NCI-H226 (cell line): ENCODE data around the gene MESD.

ENCODE experiments used
- DNase-seq: peaks from one replicate; pipeline ENCODE4 v3.0.0-alpha.2; 2015

Gene MESD

DNA sequence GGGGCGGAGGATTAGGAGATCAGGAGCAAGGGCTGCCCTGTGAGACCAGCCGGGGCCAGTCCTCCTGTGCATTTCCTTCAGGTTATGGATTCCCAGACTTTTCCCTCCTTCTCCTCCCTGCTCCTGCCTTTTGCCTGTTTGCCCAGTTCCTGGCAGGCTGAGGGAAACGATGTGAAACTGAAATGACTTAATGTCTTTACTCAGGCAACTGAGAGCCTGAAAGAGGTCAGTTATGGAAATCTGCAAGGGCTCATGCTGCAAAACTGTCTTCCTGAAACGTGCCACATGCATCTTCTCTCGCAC, 57.2 kb downstream of the MESD start:
- no peak for DNase-seq

DNA sequence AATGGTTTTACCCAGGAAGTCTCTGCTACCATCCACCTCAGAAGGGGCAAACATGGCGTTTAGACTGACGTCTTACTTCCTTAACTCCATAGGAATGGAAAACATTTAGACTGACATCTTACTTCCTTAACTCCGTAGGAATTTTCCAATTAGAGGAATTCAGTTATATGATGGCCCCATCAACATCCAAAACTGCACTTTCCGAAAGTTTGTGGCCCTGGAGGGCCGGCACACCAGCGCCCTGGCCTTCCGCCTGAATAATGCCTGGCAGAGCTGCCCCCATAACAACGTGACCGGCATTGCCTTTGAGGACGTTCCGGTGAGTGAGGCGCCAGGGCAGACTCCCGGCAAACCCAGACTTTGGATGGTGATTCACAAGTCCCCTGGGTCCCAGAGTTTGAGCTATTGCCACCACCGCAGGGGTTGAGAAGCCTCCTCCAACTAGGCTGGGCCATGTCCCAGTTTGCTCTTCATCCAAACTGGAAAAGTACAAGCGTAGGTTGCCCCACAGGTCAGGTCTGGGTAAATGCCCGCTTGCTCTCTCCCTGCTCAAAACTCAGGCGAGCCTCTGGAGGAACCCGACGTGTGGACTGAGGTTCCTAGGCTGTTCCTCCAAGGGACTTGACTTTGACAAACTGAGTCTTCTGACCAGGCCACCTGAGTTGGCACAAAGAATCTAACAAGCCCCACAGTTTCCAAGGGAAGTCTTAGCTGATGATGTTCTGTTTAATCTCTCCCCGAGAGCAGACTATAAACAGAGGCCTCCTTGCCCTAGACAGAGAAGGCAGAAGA, 57.7 kb downstream of the MESD start:
- no peak for DNase-seq

DNA sequence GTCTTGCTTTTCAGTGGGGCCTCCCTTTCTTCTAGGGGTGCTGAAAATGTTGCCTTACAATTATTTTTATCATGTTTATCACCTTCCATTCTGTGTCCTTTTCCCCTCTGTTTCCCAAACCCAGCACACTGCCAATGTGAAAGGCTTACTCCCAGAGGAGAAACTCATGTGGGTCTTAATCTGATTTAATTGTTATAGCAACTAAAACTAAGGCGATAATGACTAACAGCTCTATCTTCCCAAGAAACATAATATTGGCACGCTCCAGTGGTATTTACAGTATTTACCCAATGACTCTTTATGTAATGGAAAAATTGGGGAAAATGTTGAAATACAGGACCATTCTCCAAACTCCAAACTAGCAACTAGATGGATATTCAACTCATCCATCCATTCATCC, 58.4 kb downstream of the MESD start:
- no peak for DNase-seq

DNA sequence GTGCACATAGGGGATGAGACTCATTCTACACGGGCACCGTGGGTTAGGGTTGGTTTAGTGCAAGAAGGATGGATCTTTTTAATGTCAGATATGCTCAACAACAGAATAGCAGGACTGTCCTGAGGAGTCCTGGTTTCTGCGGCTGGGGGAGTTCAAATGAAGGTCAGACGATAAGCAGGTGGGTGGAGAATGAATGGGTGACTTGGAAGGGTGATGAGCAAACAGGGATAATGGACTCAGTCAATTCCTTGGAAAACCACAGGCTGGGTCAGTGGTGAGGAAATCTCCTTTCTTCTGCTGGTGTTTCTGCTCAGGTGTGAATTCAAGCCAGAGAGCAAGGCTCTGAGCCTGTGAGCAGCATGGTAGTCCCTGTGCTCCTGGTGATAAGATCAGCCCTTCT, 59.9 kb downstream of the MESD start:
- no peak for DNase-seq

DNA sequence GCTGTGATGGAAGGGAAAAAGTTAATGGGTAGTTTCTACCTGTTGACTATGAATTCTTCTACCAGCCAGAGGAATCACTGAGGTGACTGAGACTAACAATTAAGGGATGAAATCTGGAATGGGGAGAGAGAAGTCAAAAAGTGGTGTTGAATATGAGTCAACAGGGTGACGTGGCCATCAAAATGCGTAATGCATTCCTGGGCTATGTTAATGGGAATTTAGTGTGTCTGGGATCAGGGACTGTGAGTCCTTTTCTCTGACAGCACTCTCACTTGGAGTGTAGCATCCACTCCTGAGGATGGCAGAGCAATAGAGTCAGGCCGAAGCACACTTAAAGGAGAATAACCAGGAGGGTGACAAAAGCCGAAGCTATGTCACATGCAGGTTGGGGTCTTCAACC, 60.4 kb downstream of the MESD start:
- DNase-seq = no peak

DNA sequence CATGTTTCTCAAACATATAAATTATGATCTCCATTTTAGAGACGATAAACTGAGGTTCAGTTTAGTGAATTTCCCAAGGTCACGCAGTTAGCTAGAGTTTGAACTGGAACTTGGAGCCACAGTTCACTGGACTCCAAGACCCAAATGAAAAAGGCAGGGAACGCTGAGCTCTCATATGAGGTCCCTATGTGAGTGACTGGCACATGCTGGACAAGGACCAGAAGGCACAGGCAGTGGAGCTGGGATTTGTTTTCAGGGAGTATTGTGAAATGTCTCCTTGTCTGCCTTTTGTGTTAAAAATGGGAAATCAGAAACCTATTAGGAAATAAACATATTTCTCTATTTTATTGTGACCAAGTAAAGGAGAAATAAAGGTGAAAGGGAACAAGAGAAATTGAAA, 63.5 kb downstream of the MESD start:
- DNase-seq = no peak

DNA sequence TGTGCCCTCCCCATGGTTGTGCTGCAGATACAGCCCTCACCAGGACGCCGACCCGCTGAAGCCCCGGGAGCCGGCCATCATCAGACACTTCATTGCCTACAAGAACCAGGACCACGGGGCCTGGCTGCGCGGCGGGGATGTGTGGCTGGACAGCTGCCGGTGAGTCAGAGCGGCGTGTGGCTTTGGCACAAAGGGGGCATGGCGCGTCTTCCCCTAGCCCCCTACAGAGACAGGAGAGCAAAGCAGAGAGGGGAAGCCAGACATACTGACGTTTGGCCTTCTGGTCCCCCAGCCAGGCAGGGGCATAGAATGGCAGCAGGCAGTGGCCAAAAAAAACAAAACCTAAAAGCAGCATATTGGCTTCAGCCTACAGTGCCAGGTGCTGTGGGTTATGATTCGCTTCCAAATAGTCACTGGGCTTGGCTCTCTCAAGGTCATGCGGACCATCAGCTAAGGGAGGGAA, 64.0 kb downstream of the MESD start:
- DNase-seq = no peak

DNA sequence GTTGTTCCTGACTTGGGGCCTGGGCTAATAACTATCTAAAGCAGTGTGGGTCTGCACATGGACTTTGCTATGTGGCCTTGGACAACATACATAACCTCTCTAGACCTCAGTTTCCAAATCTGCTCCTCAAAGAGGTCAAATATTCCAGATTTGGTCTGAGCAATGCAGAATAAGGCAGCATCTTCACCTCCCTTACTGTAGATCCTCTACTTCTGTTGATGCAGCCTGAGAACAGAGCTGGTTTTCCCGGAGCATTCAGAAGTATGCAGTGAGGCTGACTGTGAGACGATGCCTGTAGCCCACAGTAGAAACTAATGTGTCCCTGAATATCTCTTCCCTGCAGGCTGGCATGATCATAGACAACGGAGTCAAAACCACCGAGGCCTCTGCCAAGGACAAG, 65.3 kb downstream of the MESD start:
- DNase-seq = no peak

DNA sequence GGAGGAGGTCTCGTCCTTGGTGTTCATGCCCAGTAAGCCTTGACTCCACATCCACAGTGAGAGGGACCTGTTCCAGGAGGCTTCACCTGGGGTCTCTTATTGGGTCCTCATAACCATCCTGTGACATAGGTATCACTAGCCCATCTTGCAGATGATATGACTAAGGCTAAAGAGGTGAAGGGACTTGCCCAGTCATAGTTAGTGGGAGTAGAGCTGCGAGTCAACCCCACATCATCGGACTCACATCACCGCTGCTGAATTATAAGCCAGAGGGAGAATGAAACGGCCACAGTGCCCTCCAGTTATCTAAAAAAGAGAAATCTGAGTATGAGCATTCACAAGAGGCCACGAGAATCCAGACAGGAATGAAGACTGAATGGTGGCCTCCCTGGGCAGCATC, 66.0 kb downstream of the MESD start:
- no peak for DNase-seq

DNA sequence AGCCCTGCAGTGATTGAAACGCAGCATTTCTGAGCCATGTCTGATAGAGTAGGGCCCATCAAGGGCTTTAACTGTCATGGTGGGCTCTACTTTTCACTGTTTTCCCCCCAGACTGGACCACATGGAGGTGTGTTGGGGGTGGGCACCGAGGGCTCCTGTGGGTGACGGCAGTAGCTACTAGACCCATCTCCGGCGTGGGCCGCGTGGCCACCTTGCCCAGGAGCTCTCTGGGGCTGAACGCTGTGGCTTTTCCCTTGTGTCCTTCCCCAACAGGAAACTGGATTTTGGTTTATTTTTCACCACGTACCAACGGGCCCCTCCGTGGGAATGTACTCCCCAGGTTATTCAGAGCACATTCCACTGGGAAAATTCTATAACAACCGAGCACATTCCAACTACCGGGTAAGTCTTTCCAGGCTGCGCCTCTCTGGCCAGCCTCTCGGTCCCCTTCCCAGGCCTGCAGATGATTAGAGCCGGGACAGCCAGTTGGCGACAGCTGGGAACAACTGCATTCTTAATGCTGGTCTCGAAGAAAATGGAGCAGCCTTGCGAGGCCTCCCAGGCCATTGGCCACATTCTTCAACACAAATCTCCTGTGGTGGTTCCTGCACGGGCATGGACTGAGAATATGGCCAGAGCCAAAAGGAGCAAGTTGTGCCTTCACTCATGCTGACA, 67.7 kb downstream of the MESD start:
- no peak for DNase-seq

DNA sequence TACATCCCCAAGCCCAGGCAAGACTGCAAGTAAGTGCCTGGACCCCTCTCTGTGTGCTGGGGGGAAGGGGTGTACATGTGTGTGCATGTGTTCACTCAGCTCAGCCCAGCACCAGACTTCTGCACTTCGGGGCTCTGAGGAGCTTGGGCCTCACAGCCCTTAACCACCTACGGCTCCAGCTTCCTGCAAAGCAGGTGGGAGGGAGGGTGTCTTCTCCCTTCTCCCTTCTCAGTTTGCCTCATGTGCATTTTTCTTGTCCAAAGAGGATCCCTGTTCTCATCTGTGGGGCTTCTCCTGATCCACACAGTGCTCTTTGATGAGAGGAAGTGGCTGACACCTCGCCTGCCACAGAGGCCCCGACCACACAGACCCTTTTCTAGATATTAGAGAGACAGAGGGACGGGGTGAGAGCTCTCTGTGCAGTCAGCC, 69.3 kb downstream of the MESD start:
- DNase-seq = no peak

DNA sequence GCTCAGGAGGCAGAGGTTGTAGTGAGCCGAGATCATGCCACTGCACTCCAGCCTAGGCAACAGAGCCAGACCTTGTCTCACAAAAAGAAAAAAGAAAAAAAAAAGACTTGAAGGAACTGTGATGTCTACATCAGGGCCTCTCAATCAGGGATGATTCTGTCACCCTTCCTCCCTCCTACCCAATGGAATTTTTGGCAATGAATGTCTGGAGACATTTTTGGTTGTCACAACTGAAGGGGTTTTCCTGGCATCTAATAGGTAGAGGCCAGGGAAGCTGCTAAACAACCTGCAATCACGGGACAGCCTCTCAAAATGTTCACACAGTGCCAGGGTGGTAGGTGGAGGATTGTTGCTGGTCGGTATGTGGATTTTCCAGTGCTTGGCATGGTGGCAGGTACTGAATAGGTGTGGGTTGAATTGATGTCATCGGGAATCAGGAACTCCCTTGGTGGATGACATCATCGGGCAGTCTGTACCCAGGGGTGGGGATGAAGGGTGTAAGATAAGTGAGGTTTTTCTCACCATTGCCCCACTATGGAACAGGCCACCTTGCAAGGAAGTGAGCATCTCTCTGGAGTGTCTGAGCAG, 71.3 kb downstream of the MESD start:
- no peak for DNase-seq

DNA sequence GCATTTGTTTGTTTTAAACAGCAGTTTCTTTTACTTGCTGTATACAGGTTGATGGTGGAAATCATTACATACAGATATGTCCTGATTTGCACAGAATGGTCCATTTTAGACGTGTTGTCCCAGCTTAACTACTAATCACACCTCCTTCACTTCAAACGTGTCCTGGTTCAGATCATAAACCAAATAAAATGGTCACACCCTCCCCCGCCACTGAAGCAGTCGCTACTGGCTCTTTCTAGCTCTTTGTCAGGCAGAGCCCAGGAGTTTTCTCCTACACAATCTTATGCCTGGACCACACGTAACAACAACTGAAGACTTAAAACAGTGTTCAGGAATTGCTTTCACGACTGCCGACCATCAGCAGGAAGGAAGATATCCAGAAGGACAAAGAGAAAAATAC, 73.6 kb downstream of the MESD start:
- no peak for DNase-seq

DNA sequence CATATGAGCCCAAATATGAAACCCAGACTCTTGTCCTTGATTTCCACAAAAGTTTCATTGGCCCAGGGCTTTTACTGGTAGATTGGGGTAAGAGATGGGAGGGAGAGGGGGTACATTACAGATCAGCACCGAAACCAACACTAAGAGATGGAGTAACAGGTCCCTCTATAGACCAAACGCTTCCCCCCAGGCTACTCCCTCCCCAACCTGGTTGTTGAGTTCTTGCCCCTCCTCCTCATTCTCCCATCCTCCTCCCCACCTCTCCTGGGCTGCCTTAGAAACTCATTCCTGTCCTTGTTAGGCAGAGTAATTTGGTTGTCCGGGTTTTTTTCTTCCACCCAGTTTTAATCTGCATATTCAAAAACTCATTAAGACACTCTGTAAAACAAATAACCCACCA, 74.1 kb downstream of the MESD start:
- no peak for DNase-seq

DNA sequence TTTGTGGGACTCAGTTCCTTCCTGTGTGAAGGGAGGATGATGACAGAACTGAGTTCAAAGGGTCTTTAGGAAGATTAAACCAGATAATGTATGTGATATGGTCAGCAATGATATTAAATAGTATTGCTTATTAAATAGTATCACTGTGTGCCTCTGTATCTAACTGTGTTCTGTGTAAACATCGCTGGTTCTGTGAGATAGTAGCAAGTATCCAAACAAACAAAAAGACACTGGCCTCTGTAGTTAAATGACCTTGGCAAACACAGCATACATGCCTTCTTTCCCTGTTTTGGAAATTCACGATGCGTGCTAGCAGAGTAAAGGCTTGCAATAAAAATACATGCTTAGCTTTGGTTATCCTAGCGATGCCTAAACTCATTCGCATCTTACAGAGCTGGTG, 76.1 kb downstream of the MESD start:
- no peak for DNase-seq

DNA sequence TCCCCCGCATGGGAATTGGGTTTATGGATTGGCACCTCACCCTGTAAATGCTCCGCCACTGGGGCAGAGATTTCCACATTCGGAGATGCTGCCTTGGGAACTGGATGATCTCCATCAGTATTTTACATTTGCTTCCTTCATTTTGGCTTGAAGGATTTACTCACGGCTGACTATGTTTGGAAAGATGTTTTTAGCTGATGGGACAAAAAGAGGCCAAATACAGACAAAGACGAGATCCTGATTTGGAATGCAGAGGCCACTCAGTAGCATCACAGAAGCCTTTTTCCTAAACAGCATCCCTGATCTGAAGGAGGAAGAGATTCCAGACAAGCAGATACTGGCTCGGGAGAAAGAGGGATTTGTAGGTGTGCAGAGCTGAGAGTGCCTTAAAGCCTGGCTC, 76.9 kb downstream of the MESD start:
- no peak for DNase-seq

DNA sequence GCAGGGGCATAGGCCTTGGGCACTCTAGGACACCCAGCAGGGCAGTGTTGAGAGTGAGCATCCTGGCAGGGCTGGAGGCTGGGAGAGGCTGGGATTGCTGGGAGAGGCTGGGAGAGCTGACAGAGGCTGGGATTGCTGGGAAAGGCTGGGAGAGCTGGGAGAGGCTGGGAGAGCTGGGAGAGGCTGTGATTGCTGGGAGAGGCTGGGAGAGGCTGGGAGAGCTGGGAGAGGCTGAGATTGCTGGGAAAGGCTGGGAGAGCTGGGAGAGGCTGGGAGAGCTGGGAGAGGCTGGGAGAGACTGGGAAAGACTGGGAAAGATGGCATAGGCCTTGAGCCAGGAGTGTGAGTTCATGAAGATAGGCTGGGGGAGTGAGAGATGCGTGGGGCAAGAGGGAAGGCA, 77.8 kb downstream of the MESD start:
- no peak for DNase-seq

DNA sequence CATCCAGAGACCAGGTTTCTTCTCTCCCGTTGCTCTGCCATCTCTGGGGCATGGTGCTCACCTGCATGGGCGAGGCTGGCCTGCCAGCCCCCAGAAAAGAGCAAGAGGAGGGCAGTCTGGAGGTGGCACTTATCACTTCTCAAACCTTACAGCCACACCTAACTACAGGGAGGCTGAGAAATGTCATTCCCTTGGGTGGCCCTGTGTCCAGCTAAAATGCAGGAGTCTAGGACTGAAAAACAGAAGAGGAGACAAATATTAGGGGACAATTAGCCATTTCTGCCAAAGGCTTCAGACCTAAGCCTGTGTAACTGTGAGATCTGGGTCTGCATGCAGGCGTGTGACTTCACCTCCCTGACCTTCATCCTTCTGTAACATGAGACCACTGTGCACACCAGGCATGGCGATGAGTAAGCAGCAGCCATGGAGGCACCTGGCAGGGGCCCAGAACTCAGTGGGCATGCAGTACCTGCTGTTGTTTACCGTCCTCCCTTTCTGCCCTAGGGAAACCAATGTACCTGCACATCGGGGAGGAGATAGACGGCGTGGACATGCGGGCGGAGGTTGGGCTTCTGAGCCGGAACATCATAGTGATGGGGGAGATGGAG, 83.4 kb downstream of the MESD start:
- no peak for DNase-seq

DNA sequence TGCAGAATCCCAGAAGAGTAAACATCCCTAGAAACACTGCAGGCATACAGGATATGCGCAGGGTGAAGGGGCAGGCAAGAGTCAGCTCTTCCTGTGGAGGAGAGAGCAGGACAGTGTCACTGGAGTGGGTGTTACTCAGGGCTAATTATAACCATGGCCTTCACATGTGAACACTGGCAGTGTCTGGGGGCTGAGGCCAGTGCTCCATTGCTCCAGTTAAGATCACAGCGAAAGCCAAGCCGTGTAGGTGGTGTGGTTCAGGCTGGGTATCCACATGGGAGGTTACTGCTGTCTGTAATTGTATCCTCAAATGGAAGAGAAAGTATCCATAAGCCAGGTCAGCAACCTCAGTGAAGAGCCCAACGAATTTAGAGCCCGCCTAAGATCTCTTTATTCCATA, 84.6 kb downstream of the MESD start:
- no peak for DNase-seq

DNA sequence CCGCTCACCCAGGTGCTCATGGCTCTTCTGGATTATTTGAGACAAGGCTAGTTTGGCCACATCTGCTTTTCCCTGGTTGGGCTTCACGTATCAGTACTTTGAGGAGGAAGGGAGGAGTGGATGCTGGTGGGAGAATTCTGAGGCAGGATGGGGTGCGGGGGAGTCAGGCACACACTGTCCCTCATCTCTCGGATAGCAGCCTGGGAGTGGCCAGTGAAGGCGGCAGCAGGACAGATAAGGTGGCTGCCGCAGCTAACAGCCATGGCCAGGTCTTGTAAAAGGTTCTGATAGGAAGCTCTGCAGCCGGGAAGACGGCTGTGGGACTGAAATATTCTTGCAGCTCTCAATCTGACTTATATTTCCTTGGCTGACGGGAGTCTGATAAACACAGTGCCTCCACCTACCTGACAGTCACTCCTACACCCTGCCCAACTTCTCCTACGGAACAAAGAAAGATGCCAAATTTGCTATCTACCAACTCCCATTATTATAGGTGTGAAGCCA, 87.3 kb downstream of the MESD start:
- no peak for DNase-seq

DNA sequence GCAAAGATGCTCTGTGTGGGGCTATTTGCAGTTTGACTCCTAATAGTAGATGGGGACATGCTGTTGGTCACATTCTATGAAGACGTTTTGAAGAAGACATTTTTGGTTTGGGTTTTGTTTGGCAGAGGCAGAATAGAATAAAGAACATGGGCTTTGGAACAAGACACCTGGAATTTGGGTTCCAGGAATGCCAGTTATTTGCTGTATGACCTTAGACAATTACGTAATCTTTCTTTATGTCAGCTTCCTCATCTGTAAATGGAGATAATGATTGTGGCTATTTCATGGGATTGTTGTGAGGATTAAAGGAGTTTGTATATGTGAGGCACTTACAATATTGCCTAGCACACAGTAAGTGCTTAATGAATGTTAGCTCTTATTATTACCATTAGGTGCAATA, 91.6 kb downstream of the MESD start:
- DNase-seq = peak; percentile 40
